Measurements from ENCODE around the gene SPATC1L.

The SPATC1L gene

GRCh38 chr21:46212721-46213484 is 28.6 kb upstream of the SPATC1L start:
- H3K27ac ChIP-seq = no peak overlapping the region
- no peak overlapping the region for H3K4me3 ChIP-seq (ENCODE audit: low read depth in 1 of 2, low read length in 1 of 2)
- H3K36me3 ChIP-seq = peaks cover 5% of the 10 kb centered on the region
- H3K4me1 ChIP-seq (ENCODE audit: control insufficient read depth in 1 of 2, insufficient read depth in 1 of 2, low read depth in 1 of 2, low read length in 1 of 2) = no peaks in the 10 kb centered on the region
- no peaks in the 10 kb centered on the region for H3K9me3 ChIP-seq
- TF ChIP-seq CTCF (IDR thresholded peaks at IDR 0.05) = no peak
- no peaks in the 10 kb centered on the region for H3K27me3 ChIP-seq

- Histone ChIP-seq H3K27ac (no peak overlapping the region), H3K4me1 (ENCODE audit: control insufficient read depth in 1 of 2, insufficient read depth in 1 of 2, low read depth in 1 of 2, low read length in 1 of 2) (no peaks in the 10 kb centered on the region), H3K9me3 (no peaks in the 10 kb centered on the region), H3K4me3 (ENCODE audit: low read depth in 1 of 2, low read length in 1 of 2) (no peak overlapping the region), H3K27me3 (no peaks in the 10 kb centered on the region), H3K36me3 (peaks cover 5% of the 10 kb centered on the region)
- TF ChIP-seq CTCF (IDR thresholded peaks at IDR 0.05) = no peak
Observed at GRCh38 chr21:46211786-46212720, 27.8 kb upstream of the SPATC1L start.

GRCh38 chr21:46211376-46211775 is 27.1 kb upstream of the SPATC1L start:
- Histone ChIP-seq H3K4me3 (ENCODE audit: low read depth in 1 of 2, low read length in 1 of 2) (no peak overlapping the region), H3K9me3 (no peaks in the 10 kb centered on the region), H3K4me1 (ENCODE audit: control insufficient read depth in 1 of 2, insufficient read depth in 1 of 2, low read depth in 1 of 2, low read length in 1 of 2) (no peaks in the 10 kb centered on the region), H3K27me3 (no peaks in the 10 kb centered on the region), H3K27ac (no peak overlapping the region), H3K36me3 (peaks cover 8% of the 10 kb centered on the region)
- TF ChIP-seq CTCF (IDR thresholded peaks at IDR 0.05) = no peak

GRCh38 chr21:46210378-46211136 is 26.3 kb upstream of the SPATC1L start:
- H3K4me3 ChIP-seq (ENCODE audit: low read depth in 1 of 2, low read length in 1 of 2) = no peak overlapping the region
- H3K4me1 ChIP-seq (ENCODE audit: control insufficient read depth in 1 of 2, insufficient read depth in 1 of 2, low read depth in 1 of 2, low read length in 1 of 2) = no peaks in the 10 kb centered on the region
- no peaks in the 10 kb centered on the region for H3K27me3 ChIP-seq
- H3K27ac ChIP-seq = no peak overlapping the region
- peaks cover 12% of the 10 kb centered on the region for H3K36me3 ChIP-seq
- no peaks in the 10 kb centered on the region for H3K9me3 ChIP-seq
- TF ChIP-seq CTCF (IDR thresholded peaks at IDR 0.05) = no peak

All from neutrophil (primary cell).